ENCODE results near the gene KIRREL1.

The KIRREL1 gene

DNA sequence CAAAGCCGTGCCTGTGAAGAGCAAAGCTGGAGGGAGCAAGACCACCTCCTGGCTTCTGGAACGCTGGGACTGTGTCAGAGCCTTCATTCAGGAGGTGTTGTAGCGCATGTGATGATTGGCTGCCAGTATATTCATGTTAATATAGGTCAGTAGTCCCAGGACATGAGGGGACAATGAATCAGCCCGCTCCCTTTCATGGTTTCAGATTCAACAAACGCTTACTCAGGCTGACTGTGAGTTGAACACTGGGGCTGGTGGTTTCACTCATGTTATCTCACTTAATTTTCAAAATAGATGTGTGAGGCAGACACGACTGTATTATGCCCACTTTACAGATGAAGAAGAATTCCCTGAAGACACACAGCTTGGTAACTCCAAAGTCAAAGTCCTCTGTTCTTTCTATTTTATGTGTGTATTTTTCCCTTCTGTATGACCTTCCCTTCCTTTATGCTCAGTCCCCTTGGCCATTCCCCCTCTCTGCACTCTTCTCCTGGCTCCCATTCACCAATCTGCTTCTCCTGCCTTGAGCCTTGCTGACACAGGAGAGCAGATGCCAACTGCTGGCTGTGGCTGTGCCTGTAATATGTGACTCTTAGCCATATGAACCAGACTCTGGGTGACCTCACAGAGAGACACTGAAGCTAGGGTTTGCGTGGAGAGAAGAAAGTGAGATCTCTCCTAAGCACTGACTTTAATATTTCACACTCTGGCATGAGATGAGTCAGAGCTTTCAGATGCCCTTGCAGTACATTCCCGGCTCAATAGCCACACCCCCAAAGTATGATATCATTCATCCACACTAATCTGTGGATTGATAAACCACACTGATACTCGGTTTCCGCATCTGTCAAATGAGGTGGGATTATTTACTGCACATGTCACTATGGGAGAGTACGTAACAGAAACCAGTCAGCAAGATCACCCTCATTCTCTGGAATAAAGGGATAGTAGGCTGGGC, 31.4 kb upstream of the KIRREL1 start:
- DNase-seq (ENCODE audit: low read depth in 1 of 2, low spot score in 1 of 2) = no peak
- TF ChIP-seq JUND (IDR thresholded peaks at IDR 0.05; ENCODE audit: low read depth) = no peak
- in situ Hi-C loops (cut with HindIII; ENCODE audit: low pct_unique_long_range_greater_than_20kb, low sequenced_read_pairs) = no loop called here

DNA sequence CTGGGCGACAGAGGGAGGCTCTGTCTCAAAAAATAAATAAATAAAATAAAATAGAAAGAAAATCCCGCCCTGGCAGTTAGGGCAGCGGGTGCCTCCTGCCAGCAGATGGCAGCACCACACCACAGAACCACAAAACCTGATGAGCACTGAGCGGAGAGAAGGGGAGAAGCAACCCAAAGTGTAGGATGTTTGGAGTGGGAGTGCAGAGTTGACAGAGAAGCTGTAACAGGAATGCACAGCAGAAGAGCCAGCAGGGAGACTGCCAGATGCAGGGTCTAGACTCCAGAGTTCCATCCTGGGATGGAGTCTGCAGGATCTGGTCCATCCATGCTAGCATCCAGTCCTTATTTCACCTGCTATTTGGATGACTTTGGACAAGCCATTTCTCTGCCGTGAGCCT, 29.7 kb upstream of the KIRREL1 start:
- DNase-seq (ENCODE audit: low read depth in 1 of 2, low spot score in 1 of 2) = peak; percentile 65 to 83
- no peak for TF ChIP-seq JUND (IDR thresholded peaks at IDR 0.05; ENCODE audit: low read depth)
- in situ Hi-C loops (cut with HindIII; ENCODE audit: low pct_unique_long_range_greater_than_20kb, low sequenced_read_pairs) = no loop called here

DNA sequence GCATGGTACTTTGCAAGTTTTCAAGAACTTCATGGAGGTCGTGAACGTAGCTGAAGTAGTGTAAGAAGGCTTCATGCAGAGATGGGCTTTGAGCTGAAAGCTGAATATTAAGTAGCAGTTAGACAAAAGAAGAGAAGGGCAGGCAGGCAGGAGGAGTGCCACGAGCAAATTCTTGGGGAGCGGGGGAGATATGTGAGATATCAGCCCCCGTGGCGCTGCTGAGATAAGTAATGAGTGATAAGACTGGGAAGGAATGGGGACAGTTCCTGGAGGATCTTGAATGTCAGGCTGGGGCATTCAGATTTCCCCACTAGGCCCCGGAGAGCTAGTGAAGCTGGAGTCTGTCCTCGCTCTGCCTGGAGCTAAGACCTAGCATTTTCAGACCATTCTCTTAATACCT, 27.9 kb upstream of the KIRREL1 start:
- no peak for DNase-seq (ENCODE audit: low read depth in 1 of 2, low spot score in 1 of 2)
- in situ Hi-C loops (cut with HindIII; ENCODE audit: low pct_unique_long_range_greater_than_20kb, low sequenced_read_pairs) = no loop called here
- TF ChIP-seq JUND (IDR thresholded peaks at IDR 0.05; ENCODE audit: low read depth) = no peak

DNA sequence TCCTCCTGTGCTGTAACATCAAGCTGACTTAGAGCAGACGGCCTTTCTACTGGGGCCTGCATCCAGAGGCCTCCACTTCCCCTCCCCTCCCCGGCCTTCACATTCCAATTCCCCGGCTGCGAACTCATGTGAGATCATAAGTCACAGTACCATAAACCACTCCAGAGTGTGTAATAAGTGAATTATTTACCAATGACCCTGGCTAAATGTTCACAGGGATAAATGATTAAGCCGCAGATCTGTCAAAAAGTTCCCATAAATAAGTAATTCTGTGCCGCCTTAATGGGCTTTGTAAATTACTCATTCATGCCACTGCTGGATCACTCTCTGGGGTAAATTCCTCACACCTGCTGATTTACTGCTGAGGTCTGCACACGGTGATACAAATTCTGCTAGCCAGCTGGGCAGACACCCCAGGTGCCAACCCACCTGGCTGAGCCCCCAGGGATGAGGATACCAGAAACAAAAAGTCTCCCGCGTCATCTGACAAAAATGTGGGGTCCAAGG, 27.4 kb upstream of the KIRREL1 start:
- TF ChIP-seq JUND (IDR thresholded peaks at IDR 0.05; ENCODE audit: low read depth) = no peak
- DNase-seq (ENCODE audit: low read depth in 1 of 2, low spot score in 1 of 2) = no peak
- in situ Hi-C loops (cut with HindIII; ENCODE audit: low pct_unique_long_range_greater_than_20kb, low sequenced_read_pairs) = no loop called here

DNA sequence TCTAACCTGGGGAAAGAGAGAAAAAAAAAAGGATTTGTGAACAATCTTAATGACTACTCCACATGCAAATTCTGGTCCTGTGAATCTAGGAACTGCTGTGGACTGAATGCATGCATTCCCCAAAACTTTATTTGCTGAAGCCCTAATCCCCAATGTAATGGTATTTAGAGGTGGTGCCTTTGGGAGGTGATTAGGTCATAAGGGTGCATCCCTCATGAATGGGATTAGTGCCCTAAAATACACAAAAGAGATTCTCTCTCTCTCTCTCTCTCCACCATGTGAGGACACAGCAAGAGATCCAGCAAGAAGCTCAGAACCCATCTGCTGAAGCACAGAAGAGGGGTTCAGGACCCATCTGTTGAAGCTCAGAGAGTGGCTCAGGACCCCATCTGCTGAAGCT, 26.2 kb upstream of the KIRREL1 start:
- no peak for TF ChIP-seq JUND (IDR thresholded peaks at IDR 0.05; ENCODE audit: low read depth)
- in situ Hi-C loops (cut with HindIII; ENCODE audit: low pct_unique_long_range_greater_than_20kb, low sequenced_read_pairs) = no loop called here
- DNase-seq (ENCODE audit: low read depth in 1 of 2, low spot score in 1 of 2) = no peak

DNA sequence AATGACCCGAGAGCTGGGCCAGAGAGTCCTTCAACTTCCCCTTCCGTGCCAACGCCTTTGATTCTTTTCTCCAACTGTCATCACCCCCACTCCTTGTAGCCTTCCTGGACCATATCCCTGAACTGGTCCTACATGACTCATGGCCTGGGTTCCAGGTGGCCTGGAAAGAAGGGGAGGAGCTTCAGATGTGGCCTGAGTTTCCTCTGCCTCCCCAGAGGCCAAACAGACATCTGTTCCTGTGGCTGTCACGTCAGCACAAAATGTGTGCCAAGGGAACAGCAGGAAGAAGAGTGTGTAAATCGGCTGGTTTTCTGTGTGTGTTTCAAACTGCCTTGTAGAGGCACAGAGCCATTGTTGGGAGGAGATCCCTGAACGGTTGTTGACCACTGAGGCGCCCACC, 24.9 kb upstream of the KIRREL1 start:
- TF ChIP-seq JUND (IDR thresholded peaks at IDR 0.05; ENCODE audit: low read depth) = no peak
- in situ Hi-C loops (cut with HindIII; ENCODE audit: low pct_unique_long_range_greater_than_20kb, low sequenced_read_pairs) = no loop called here
- DNase-seq (ENCODE audit: low read depth in 1 of 2, low spot score in 1 of 2) = peak in 1 of 2 experiments; percentile 25

DNA sequence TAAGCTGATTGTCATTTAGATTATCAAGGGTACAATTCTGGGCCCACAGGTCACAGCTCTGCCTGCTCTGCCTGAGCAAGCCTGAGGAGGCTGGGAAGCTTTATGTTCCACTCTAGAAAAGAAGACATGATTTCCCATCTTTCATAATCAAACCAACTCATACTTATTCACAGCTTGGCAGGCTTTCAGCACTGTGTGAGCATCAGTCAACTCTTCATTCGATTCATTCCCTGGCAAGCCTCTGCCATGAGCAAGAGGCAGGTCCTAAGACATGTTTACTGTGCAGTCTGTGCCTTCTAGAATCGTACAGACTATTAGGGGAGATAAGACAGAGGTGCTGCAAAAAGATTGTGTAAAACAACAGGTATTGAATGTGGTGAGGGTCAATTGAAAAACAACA, 24.5 kb upstream of the KIRREL1 start:
- TF ChIP-seq JUND (IDR thresholded peaks at IDR 0.05; ENCODE audit: low read depth) = no peak
- in situ Hi-C loops (cut with HindIII; ENCODE audit: low pct_unique_long_range_greater_than_20kb, low sequenced_read_pairs) = no loop called here
- DNase-seq (ENCODE audit: low read depth in 1 of 2, low spot score in 1 of 2) = no peak

DNA sequence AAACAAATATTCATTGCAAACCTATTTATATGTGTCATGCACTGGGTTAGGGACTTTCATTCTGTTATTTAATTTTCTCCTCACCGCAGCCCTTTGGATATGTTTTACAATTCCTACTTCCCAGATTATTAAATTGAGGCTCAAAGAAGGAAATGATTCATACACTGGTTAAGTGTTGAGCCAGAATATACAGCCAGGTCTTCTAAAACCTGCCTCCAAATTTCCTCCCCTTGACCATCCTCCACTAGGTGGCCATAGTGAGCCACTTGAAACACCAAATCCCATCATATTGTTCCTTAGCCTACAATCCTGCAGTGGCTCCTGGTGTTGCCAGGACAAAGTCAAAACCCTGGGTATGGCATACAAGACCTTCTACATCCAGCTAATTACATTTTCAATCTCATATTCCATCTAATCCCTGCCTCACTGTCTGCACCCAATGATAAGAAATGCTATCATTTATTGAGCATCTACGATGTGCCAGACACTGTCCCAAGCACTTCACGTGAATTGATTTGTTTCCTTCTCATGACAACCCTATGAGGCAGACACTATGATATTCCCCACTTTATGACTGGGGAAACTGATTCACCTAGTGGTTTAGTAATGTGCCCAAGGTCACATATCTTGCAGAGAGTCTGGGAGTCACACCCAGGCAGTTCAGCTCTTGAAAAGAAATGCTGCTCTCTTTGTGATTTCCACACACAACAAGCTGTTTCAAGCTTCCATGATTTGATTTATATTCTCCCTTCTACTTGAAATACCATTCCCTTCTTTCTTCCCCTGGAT, 23.6 kb upstream of the KIRREL1 start:
- no peak for TF ChIP-seq JUND (IDR thresholded peaks at IDR 0.05; ENCODE audit: low read depth)
- DNase-seq (ENCODE audit: low read depth in 1 of 2, low spot score in 1 of 2) = peak; percentile 71 to 78
- in situ Hi-C loops (cut with HindIII; ENCODE audit: low pct_unique_long_range_greater_than_20kb, low sequenced_read_pairs) = no loop called here

DNA sequence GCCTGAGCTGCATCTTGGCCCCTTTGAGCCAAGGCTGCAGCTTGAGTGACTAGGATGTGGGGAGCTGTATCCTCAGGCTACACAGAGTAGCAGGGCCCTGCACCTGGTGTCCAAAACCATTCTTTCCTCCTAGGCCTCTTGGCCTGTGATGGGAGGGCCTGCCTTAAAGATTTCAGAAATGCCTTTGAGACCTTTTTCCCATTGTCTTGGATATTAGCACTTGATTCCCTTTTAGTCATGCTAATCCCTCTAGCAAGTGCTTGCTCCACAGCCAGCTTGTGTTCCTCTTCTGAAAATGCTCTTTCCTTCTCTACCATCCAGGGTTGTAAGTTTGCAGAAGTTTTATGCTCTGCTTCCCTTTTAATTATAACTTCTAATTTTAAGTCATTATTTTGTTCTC, 21.7 kb upstream of the KIRREL1 start:
- TF ChIP-seq JUND (IDR thresholded peaks at IDR 0.05; ENCODE audit: low read depth) = no peak
- in situ Hi-C loops (cut with HindIII; ENCODE audit: low pct_unique_long_range_greater_than_20kb, low sequenced_read_pairs) = no loop called here
- DNase-seq (ENCODE audit: low read depth in 1 of 2, low spot score in 1 of 2) = no peak

DNA sequence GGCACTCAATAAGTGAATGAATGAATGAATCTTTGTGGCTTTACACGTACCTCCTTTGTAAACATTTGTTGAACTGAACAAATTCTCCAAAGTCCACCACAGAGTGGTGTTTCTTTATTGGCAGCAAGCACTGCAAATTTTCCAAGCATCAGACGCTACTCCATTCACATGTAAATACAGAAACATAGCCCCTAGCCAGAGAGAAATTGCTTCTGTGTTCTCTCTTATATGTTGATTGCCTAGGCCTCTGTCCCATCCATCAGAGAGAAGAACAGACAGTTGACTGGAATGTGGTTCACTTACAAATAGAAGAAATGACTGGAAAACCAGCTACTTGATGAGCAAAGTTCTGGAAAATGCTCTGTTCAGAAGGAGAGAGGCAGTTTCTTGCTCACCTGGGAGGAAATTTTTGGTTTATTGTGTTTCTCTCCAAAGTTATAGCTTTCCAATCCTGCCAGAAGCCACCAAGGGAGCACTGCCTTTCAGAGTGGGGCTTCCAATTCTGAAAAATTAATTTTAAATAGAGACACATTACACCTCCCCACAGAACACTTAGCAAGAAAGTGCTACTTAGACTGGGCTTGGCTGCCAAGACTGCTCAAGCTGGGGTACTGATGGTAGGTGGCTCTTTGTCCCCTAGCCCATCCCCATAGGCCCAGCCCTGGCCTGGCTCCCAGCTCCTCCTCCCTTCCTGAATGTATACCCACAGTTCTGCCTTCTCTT, 18.1 kb upstream of the KIRREL1 start:
- in situ Hi-C loops (cut with HindIII; ENCODE audit: low pct_unique_long_range_greater_than_20kb, low sequenced_read_pairs) = no loop called here
- TF ChIP-seq JUND (IDR thresholded peaks at IDR 0.05; ENCODE audit: low read depth) = no peak
- DNase-seq (ENCODE audit: low read depth in 1 of 2, low spot score in 1 of 2) = no peak

DNA sequence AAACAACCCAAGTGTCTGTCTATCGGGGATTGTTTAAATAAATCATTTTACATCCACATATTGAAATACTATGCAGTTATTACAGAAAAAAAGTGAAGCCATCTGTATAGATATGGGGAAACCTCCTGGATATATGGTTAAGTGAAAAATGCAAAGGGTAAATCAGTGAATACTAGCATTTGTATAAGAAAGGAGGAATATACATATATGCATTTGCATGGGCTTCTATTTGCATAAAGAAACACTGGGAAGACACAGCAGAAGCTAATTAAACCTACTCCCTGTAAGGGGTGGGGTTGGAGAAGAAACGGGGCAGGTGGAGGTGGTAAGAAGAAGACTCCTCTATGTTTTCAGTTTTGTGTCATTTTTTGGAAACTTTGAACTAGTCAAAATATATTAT, 16.6 kb upstream of the KIRREL1 start:
- DNase-seq (ENCODE audit: low read depth in 1 of 2, low spot score in 1 of 2) = no peak
- in situ Hi-C loops (cut with HindIII; ENCODE audit: low pct_unique_long_range_greater_than_20kb, low sequenced_read_pairs) = no loop called here
- no peak for TF ChIP-seq JUND (IDR thresholded peaks at IDR 0.05; ENCODE audit: low read depth)

DNA sequence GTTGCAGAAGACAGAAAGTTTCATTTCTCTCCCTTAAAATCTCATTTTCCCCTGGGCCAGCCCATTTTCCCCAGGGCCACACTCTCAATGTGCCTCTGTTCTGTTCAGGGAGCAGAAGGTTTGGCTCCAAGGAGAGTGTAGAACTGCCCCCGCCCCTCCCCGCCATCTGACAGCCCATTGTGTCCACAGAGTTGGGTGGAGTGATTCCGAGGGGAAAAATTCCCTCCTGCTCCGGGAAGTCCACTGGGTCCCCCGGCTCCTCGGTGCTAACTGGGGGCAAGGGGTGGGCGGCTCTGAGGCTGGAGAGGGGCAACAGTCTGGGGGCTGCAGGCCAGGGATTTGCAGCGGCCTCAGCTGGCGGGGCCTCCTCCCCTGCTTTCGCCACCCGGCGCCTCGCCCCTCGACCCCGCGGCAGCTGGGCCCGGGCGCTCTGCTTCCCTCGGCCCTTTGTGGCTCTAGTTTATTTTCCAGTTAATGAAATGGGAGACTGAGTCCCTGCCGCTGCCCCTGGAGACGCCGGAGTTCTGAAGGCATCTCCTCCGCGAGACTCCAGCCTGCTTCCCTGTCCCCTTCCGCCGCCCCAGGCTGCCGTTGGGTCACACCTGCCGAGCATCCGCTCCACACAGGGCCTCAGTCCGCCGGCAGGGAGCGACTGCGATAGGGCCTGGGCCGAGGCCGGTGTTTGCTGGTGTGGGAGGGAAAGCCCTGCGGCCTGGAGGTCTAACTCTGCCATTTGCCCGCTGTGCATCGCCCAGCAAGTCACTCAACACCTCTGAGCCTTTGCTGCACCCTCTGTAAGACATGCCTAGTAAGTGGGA, 14.7 kb upstream of the KIRREL1 start:
- in situ Hi-C loops (cut with HindIII; ENCODE audit: low pct_unique_long_range_greater_than_20kb, low sequenced_read_pairs) = no loop called here
- no peak for DNase-seq (ENCODE audit: low read depth in 1 of 2, low spot score in 1 of 2)
- no peak for TF ChIP-seq JUND (IDR thresholded peaks at IDR 0.05; ENCODE audit: low read depth)

All from T47D (cell line).